ENCODE data around the gene APBB1.
"Not testable (repeated sequence)": the region's sequence is repeated elsewhere in the genome, so short reads cannot be mapped to it uniquely, and the experiment has no call there.

The APBB1 gene

GRCh38 chr11:6400431-6401345, 18.2 kb downstream of the APBB1 start:
- H3K4me3 ChIP-seq (ENCODE audit: low read depth, low read length): no peak overlapping the region
- TF ChIP-seq CTCF (IDR thresholded peaks at IDR 0.05; ENCODE audit: borderline replicate concordance, insufficient read depth, low read depth, low read length): no peak

- H3K4me3 ChIP-seq (ENCODE audit: low read depth, low read length): no peak overlapping the region
- TF ChIP-seq CTCF (IDR thresholded peaks at IDR 0.05; ENCODE audit: borderline replicate concordance, insufficient read depth, low read depth, low read length): no peak
Observed at GRCh38 chr11:6397636-6398035, 21.3 kb downstream of the APBB1 start.

GRCh38 chr11:6397156-6397555, 21.7 kb downstream of the APBB1 start:
- no peak for TF ChIP-seq CTCF (IDR thresholded peaks at IDR 0.05; ENCODE audit: borderline replicate concordance, insufficient read depth, low read depth, low read length)
- H3K4me3 ChIP-seq (ENCODE audit: low read depth, low read length): no peak overlapping the region

GRCh38 chr11:6395470-6396060, 23.3 kb downstream of the APBB1 start:
- no peak overlapping the region for H3K4me3 ChIP-seq (ENCODE audit: low read depth, low read length)
- no peak for TF ChIP-seq CTCF (IDR thresholded peaks at IDR 0.05; ENCODE audit: borderline replicate concordance, insufficient read depth, low read depth, low read length)

- TF ChIP-seq CTCF (IDR thresholded peaks at IDR 0.05; ENCODE audit: borderline replicate concordance, insufficient read depth, low read depth, low read length): no peak
- H3K4me3 ChIP-seq (ENCODE audit: low read depth, low read length): no peak overlapping the region
Observed at GRCh38 chr11:6393989-6394670, 24.8 kb downstream of the APBB1 start.

- H3K4me3 ChIP-seq (ENCODE audit: low read depth, low read length): not testable (repeated sequence)
Observed at GRCh38 chr11:6392251-6392650, 26.6 kb downstream of the APBB1 start.

GRCh38 chr11:6391537-6392134, 27.3 kb downstream of the APBB1 start:
- TF ChIP-seq CTCF (IDR thresholded peaks at IDR 0.05; ENCODE audit: borderline replicate concordance, insufficient read depth, low read depth, low read length): no peak
- no peak overlapping the region for H3K4me3 ChIP-seq (ENCODE audit: low read depth, low read length)

Measured in GM12875 (cell line).